Esophagus muscularis mucosa (tissue), 4 donors: Measurements from ENCODE around the gene KLC4. TPM values are rescaled to one million over a fixed set of nuclear protein-coding genes. Genes with fewer than 3 reads are reported as not detected.

Source experiments
- DNase-seq: peaks from one replicate; pipeline ENCODE4 v3.0.0-alpha.2; 2017; ENCODE audit errors: extremely low spot score
- H3K27ac ChIP-seq, 4 donors: fragments of 200-600 bp; sonication (generic); replicated peaks in 1 of 4; 1 replicate in 3 of 4; 2 replicates in 1 of 4; pipeline ENCODE4 v1.5.1; 2016 to 2019; ENCODE audit warnings: mild to moderate bottlenecking in 1 of 4
- H3K27me3 ChIP-seq, 4 donors: fragments of 200-600 bp; sonication (generic); one replicate each; pipeline versions ENCODE4 v1.5.1 to v1.6.0; 2016 to 2019
- H3K36me3 ChIP-seq, 4 donors: fragments of 200-600 bp; sonication (generic); one replicate each; pipeline ENCODE4 v1.5.1; 2016 to 2019
- H3K4me1 ChIP-seq, 4 donors: fragments of 200-600 bp; sonication (generic); one replicate each; pipeline ENCODE4 v1.5.1; 2016 to 2019
- H3K4me3 ChIP-seq, 4 donors: fragments of 200-600 bp; sonication (generic); 1 replicate in 2 of 4; 2 replicates in 2 of 4; pipeline ENCODE4 v1.5.1; 2016 to 2019; ENCODE audit warnings: mild to moderate bottlenecking in 4 of 4, moderate library complexity in 1 of 4
- H3K9me3 ChIP-seq, 4 donors: fragments of 200-600 bp; sonication (generic); 1 replicate in 3 of 4; 2 replicates in 1 of 4; pipeline ENCODE4 v1.5.1; 2016 to 2019
- CTCF ChIP-seq, 3 experiments: fragments of 200-600 bp in 2 of 3; fragments of 450-650 bp in 1 of 3; sonication (generic) in 2 of 3; IDR thresholded peaks; one replicate each; pipeline ENCODE4 v1.5.1; 2017 to 2019; ENCODE audit warnings: antibody characterized with exemption in 3 of 3, mild to moderate bottlenecking in 2 of 3, moderate library complexity in 1 of 3
- EP300 ChIP-seq: sonication (generic); formaldehyde crosslinking; IDR thresholded peaks from one replicate; pipeline ENCODE4 v1.6.1; 2017; ENCODE audit warnings: antibody characterized with exemption
- POLR2A ChIP-seq: fragments of 450-650 bp; IDR thresholded peaks from one replicate; pipeline ENCODE4 v1.6.1; 2017; ENCODE audit warnings: antibody characterized with exemption, moderate library complexity, mild to moderate bottlenecking, low read depth
- POLR2AphosphoS5 ChIP-seq, 2 donors: sonication (generic); formaldehyde crosslinking; IDR thresholded peaks; one replicate each; pipeline ENCODE4 v1.6.1; 2017; ENCODE audit warnings: antibody characterized with exemption in 2 of 2
- WGBS: methylation state at CpG from one replicate; pipeline ENCODE4 v1.1.5; 2018; 5-methylcytosine and 5-hydroxymethylcytosine counted together
- intact Hi-C: fragments of 100-400 bp; cut with DNase I; formaldehyde crosslinking; loops from one replicate; pipeline ENCODE4 v1.15.1; 2023
- total RNA-seq, 4 donors: library from RNA; depleted of rRNA; stranded (reverse); fragments of >200 nt; gene quantifications; one replicate each; pipeline versions ENCODE4 v1.1.0 to v1.2.1, GENCODE V29; 2016

Gene KLC4
- total RNA-seq, 4 donors from 2014 or later = 22.9 to 37.4 (median 27.4) TPM

DNA sequence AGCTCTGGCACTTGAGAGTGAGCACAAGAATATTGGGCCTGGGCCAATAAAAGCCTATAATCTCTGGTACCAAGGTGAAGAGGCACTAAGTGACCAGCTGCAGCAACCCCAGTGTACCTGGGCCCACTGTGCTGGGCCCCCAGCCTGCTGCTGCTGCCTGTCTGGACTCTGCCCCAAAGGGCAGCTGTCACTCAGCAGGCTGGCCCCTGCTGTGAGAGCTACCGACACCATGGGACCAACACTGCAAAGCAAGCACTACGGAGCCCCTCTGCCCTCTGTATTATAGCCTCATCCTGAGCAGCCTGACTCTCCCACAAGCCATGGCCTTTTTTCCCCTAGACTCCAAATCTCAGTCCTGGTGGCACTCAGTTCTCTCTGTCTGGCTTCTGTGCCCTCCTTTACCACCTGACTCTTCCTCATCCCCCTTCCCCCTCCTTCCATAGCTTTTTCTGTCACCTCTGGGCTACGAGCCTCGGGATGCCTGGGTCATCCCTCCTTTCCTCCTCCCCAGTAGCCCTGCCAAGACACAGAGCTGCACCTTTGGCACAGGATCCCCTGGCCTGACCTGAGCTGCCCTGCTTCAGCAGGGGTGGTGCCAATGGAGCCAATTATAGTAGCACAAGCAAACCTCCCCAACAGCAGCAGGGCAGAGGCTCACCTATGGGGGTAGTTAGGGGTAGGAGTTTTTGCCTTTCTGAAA is 23.8 kb upstream of the KLC4 start:
- no peaks in the 10 kb centered on the region for H3K27me3 ChIP-seq
- peak overlapping the region in 2 of 4 donors; percentile 7 to 18 for H3K27ac ChIP-seq
- no peaks in the 10 kb centered on the region for H3K9me3 ChIP-seq

DNA sequence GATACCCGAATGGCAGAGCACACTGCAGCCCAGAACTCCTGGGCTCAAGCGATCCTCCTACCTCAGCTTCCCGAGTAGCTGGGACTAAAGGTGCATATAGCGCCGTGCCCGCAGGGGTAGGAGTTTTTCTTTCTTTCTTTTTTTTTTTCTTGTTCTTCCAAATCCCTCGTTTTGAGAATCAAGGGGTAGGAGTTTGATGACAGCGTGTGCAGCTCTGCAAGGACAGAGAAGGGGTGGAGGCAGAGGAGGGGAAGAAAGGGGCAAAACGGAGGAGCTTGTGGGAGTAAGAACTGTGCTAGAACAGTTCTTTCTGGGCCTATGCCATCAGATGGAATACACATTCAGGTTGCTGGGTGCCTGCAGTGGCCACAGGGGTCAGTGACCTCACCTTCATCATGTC is 22.7 kb upstream of the KLC4 start:
- WGBS = 91% methylated on average over 9 of the region's 9 CpGs

More for the DNA sequence above, 23.8 kb upstream of the KLC4 start:
- Histone ChIP-seq H3K36me3 (peaks cover 18 to 96% (median 71%) of the 10 kb centered on the region in 4 donors), H3K4me3 (no peak overlapping the region), H3K4me1 (peaks cover 9 to 12% (median 10%) of the 10 kb centered on the region in 4 donors)
- no peak for DNase-seq
- TF ChIP-seq EP300 (no peak), CTCF (IDR thresholded peaks at IDR 0.05) (no peak), POLR2A (no peak), POLR2AphosphoS5 (IDR thresholded peaks at IDR 0.05) (no peak)
- WGBS = 60% methylated on average over 4 of the region's 4 CpGs
- intact Hi-C loops = no loop called here

DNA sequence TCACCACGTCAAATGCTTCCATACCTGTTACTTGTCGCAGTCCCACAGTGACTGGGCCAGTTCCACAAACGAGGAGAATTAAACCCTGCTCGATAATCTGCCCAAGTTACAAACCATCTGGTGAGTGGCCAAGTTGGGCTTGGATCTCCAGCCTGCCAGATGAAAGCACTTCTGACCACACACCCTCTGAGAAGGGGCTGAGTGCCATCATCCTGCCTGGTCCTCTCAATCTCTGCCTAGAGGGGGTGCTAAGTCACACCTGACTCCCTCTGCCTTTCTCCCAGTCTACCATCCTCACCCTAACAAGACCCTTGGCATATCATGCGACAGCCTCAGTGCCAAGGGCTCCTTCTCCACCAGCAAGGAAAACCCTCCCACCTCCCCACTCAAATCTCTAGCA is 22.2 kb upstream of the KLC4 start:
- Histone ChIP-seq H3K4me3 (no peak overlapping the region), H3K4me1 (peaks cover 9 to 12% (median 10%) of the 10 kb centered on the region in 4 donors), H3K36me3 (peaks cover 10 to 95% (median 70%) of the 10 kb centered on the region in 4 donors), H3K9me3 (no peaks in the 10 kb centered on the region), H3K27ac (no peak overlapping the region), H3K27me3 (no peaks in the 10 kb centered on the region)
- intact Hi-C loops = no loop called here
- TF ChIP-seq EP300 (no peak), CTCF (IDR thresholded peaks at IDR 0.05) (no peak), POLR2AphosphoS5 (IDR thresholded peaks at IDR 0.05) (no peak), POLR2A (no peak)
- DNase-seq = no peak
- WGBS = 87% methylated on average over 5 of the region's 5 CpGs

More for the DNA sequence above, 22.7 kb upstream of the KLC4 start:
- Histone ChIP-seq H3K4me3 (no peak overlapping the region), H3K9me3 (no peaks in the 10 kb centered on the region), H3K36me3 (peaks cover 10 to 95% (median 70%) of the 10 kb centered on the region in 4 donors), H3K27ac (no peak overlapping the region), H3K4me1 (peaks cover 9 to 12% (median 10%) of the 10 kb centered on the region in 4 donors), H3K27me3 (no peaks in the 10 kb centered on the region)
- TF ChIP-seq CTCF (IDR thresholded peaks at IDR 0.05) (no peak), POLR2AphosphoS5 (IDR thresholded peaks at IDR 0.05) (no peak), POLR2A (no peak), EP300 (no peak)
- DNase-seq = no peak
- intact Hi-C loops = no loop called here

DNA sequence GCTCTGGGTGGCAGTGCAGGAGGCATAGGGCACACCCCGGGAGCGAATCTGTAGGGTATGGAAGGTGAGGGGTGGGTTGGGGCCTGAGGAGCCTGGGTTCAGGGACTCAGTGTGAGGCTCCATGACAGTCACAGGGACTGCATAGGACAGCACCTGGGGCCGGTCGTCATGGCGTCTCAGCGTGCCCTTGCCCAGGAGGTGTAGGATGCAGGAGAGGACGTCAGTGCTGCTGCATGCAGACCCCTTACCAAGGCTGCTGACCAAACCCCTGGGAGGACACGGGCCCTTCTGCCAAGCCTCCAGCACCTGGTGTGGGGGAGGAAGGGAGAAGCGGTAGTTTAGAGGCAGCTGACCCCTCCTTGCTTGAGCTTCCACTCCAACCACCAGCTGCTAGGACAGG is 21.7 kb upstream of the KLC4 start:
- DNase-seq = no peak
- Histone ChIP-seq H3K4me1 (peaks cover 9 to 12% (median 10%) of the 10 kb centered on the region in 4 donors), H3K27me3 (no peaks in the 10 kb centered on the region), H3K27ac (no peak overlapping the region), H3K36me3 (peaks cover 10 to 95% (median 71%) of the 10 kb centered on the region in 4 donors), H3K9me3 (no peaks in the 10 kb centered on the region), H3K4me3 (no peak overlapping the region)
- intact Hi-C loops = no loop called here
- TF ChIP-seq POLR2AphosphoS5 (IDR thresholded peaks at IDR 0.05) (no peak), CTCF (IDR thresholded peaks at IDR 0.05) (no peak), POLR2A (no peak), EP300 (no peak)
- WGBS = 86% methylated on average over 9 of the region's 9 CpGs

- no peak overlapping the region for H3K27ac ChIP-seq
- H3K4me3 ChIP-seq = no peak overlapping the region
- peaks cover 9 to 12% (median 10%) of the 10 kb centered on the region in 4 donors for H3K4me1 ChIP-seq
- DNase-seq = no peak
- no peak for TF ChIP-seq CTCF (IDR thresholded peaks at IDR 0.05)
- no peak for TF ChIP-seq POLR2A
- TF ChIP-seq EP300 = no peak
- no peak for TF ChIP-seq POLR2AphosphoS5 (IDR thresholded peaks at IDR 0.05)
- peaks cover 10 to 95% (median 74%) of the 10 kb centered on the region in 4 donors for H3K36me3 ChIP-seq
- H3K27me3 ChIP-seq = no peaks in the 10 kb centered on the region
- intact Hi-C loops = no loop called here
- no peaks in the 10 kb centered on the region for H3K9me3 ChIP-seq
- WGBS = 76% methylated on average over 9 of the region's 9 CpGs
These were observed 20.7 kb upstream of the KLC4 start for GRCh38 chr6:43038727-43039126.
